GM18517 (cell line): ENCODE measurements around the gene RNF144A.
A peak's percentile ranks its signal among the peaks of the same experiment; 100 is the strongest.

Experiments
- ATAC-seq: cut with Tn5 transposase; IDR thresholded peaks from one replicate; pipeline ENCODE4 v1.9.1; 2021; ENCODE audit warnings: mild to moderate bottlenecking, moderate library complexity; ENCODE audit not compliant: unreplicated experiment

Gene RNF144A

GRCh38 chr2:6945087-6945813 lies 28.0 kb downstream of the RNF144A start:
- peak; percentile 94 for ATAC-seq

GRCh38 chr2:6945821-6946220 lies 28.6 kb downstream of the RNF144A start:
- ATAC-seq: no peak

- ATAC-seq: no peak
Observed at GRCh38 chr2:6946722-6947121, 29.5 kb downstream of the RNF144A start.

GRCh38 chr2:6947929-6948676 lies 30.9 kb downstream of the RNF144A start:
- no peak for ATAC-seq

GRCh38 chr2:6948677-6949351 lies 31.6 kb downstream of the RNF144A start:
- ATAC-seq: no peak

- no peak for ATAC-seq
Observed at GRCh38 chr2:6951046-6951445, 33.8 kb downstream of the RNF144A start.

- ATAC-seq: no peak
Observed at GRCh38 chr2:6952101-6952500, 34.9 kb downstream of the RNF144A start.

GRCh38 chr2:6954586-6954985 lies 37.4 kb downstream of the RNF144A start:
- ATAC-seq: no peak

GRCh38 chr2:6955511-6956136 lies 38.4 kb downstream of the RNF144A start:
- no peak for ATAC-seq

- no peak for ATAC-seq
Observed at GRCh38 chr2:6956566-6956965, 39.4 kb downstream of the RNF144A start.

- no peak for ATAC-seq
Observed at GRCh38 chr2:6957031-6957714, 40.0 kb downstream of the RNF144A start.

- no peak for ATAC-seq
Observed at GRCh38 chr2:6957910-6958615, 40.9 kb downstream of the RNF144A start.

GRCh38 chr2:6958616-6959235 lies 41.5 kb downstream of the RNF144A start:
- no peak for ATAC-seq

- ATAC-seq: no peak
Observed at GRCh38 chr2:6959751-6960150, 42.5 kb downstream of the RNF144A start.

GRCh38 chr2:6960659-6961058 lies 43.4 kb downstream of the RNF144A start:
- ATAC-seq: no peak

GRCh38 chr2:6963727-6964126 lies 46.5 kb downstream of the RNF144A start:
- ATAC-seq: no peak

GRCh38 chr2:6965071-6965795 lies 48.0 kb downstream of the RNF144A start:
- no peak for ATAC-seq

- no peak for ATAC-seq
Observed at GRCh38 chr2:6966446-6966940, 49.3 kb downstream of the RNF144A start.

GRCh38 chr2:6967301-6967700 lies 50.1 kb downstream of the RNF144A start:
- ATAC-seq: no peak
